Body of pancreas (tissue), 4 donors: Measurements from ENCODE around the gene SOD2.

Experiments
- POLR2A ChIP-seq, 3 donors: fragments of 450-650 bp; IDR thresholded peaks; one replicate each; pipeline ENCODE4 v1.6.1; 2016; ENCODE audit warnings: antibody characterized with exemption in 3 of 3, mild to moderate bottlenecking in 2 of 3
- TF ChIP-seq, protein P1 (sequence below), 7 experiments: fragments of 450-650 bp in 4 of 7; fragments of 200-600 bp in 3 of 7; sonication (generic) in 3 of 7; IDR thresholded peaks; one replicate each; pipeline ENCODE4 v1.5.1; 2016 to 2019; ENCODE audit warnings: antibody characterized with exemption in 7 of 7

GRCh38 chr6:159646733-159647132 is 46.3 kb downstream of the SOD2 start:
- TF ChIP-seq, protein P1, sequence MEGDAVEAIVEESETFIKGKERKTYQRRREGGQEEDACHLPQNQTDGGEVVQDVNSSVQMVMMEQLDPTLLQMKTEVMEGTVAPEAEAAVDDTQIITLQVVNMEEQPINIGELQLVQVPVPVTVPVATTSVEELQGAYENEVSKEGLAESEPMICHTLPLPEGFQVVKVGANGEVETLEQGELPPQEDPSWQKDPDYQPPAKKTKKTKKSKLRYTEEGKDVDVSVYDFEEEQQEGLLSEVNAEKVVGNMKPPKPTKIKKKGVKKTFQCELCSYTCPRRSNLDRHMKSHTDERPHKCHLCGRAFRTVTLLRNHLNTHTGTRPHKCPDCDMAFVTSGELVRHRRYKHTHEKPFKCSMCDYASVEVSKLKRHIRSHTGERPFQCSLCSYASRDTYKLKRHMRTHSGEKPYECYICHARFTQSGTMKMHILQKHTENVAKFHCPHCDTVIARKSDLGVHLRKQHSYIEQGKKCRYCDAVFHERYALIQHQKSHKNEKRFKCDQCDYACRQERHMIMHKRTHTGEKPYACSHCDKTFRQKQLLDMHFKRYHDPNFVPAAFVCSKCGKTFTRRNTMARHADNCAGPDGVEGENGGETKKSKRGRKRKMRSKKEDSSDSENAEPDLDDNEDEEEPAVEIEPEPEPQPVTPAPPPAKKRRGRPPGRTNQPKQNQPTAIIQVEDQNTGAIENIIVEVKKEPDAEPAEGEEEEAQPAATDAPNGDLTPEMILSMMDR (IDR thresholded peaks at IDR 0.05) = no peak
- no peak for TF ChIP-seq POLR2A (IDR thresholded peaks at IDR 0.05)
